A673 (cell line): Measurements from ENCODE around the gene AKAP6. TPM values are rescaled to one million over a fixed set of nuclear protein-coding genes. Genes with fewer than 3 reads are reported as not detected.

Experiments used
- BruUV-seq: library from RNA; stranded (reverse); fragments of 400-500 nt; replicated peaks from 2 replicates; lab custom pipeline; 2021; lab: Mats Ljungman, UMichigan
- CTCF ChIA-PET: fragments of 300-600 bp; sonication (Branson Sonifier 250); formaldehyde crosslinking; loops from one replicate; lab custom pipeline; 2022; ENCODE audit warnings: antibody characterized with exemption; lab: Charles Lee
- POLR2A ChIA-PET: fragments of 300-600 bp; sonication (Branson Sonifier 250); formaldehyde crosslinking; loops from one replicate; lab custom pipeline; 2022; ENCODE audit warnings: antibody characterized with exemption; ENCODE audit not compliant: low non-redundant PET; lab: Charles Lee
- DNase-seq: peaks from one replicate; pipeline ENCODE4 v3.0.0-alpha.2; 2015; ENCODE audit warnings: low spot score
- H3K27ac ChIP-seq: fragments of 200-600 bp; sonication (generic); 2 replicates; pipeline ENCODE4 v1.5.1; 2016; ENCODE audit warnings: mixed run types, low read depth, mild to moderate bottlenecking, mixed read lengths, antibody characterized with exemption, low read length; ENCODE audit not compliant: poor library complexity, severe bottlenecking
- H3K27me3 ChIP-seq: fragments of 200-600 bp; sonication (generic); replicated peaks from 2 replicates; pipeline ENCODE4 v1.6.1; 2017; ENCODE audit warnings: mixed run types, low read depth, mild to moderate bottlenecking, mixed read lengths, antibody characterized with exemption, low read length; ENCODE audit not compliant: insufficient read depth, poor library complexity
- H3K36me3 ChIP-seq: fragments of 200-600 bp; sonication (generic); 2 replicates; pipeline ENCODE4 v1.6.1; 2016; ENCODE audit warnings: mixed run types, mild to moderate bottlenecking, mixed read lengths, antibody characterized with exemption, low read length; ENCODE audit not compliant: insufficient read depth, poor library complexity, severe bottlenecking
- H3K4me1 ChIP-seq: fragments of 200-600 bp; sonication (generic); 2 replicates; pipeline ENCODE4 v1.6.1; 2017; ENCODE audit warnings: mixed run types, mild to moderate bottlenecking, mixed read lengths, antibody characterized with exemption, low read length; ENCODE audit not compliant: insufficient read depth, poor library complexity, severe bottlenecking
- H3K4me3 ChIP-seq: fragments of 200-600 bp; sonication (generic); 2 replicates; pipeline ENCODE4 v1.5.1; 2016; ENCODE audit warnings: low read depth, mixed run types, mild to moderate bottlenecking, mixed read lengths, low read length; ENCODE audit not compliant: poor library complexity, severe bottlenecking
- H3K9me3 ChIP-seq: fragments of 200-600 bp; sonication (generic); 2 replicates; pipeline ENCODE4 v1.6.1; 2016; ENCODE audit warnings: mixed run types, low read depth, mild to moderate bottlenecking, mixed read lengths, antibody characterized with exemption, low read length; ENCODE audit not compliant: poor library complexity, severe bottlenecking
- CTCF ChIP-seq: fragments of 300-800, 200-600 bp; sonication (generic); conservative IDR thresholded peaks from 2 replicates; pipeline ENCODE4 v1.5.1; 2017; ENCODE audit warnings: low read depth, mild to moderate bottlenecking, antibody characterized with exemption, low read length, moderate library complexity, mixed read lengths
- EZH2 ChIP-seq: fragments of 200-600 bp; sonication (generic); IDR thresholded peaks from 2 replicates; pipeline ENCODE4 v1.6.1; 2017; ENCODE audit warnings: borderline replicate concordance, low read depth, mild to moderate bottlenecking, mixed read lengths, antibody characterized with exemption, low read length; ENCODE audit not compliant: poor library complexity, severe bottlenecking
- intact Hi-C: fragments of 100-400 bp; cut with micrococcal nuclease; formaldehyde crosslinking; loops from one replicate; pipeline ENCODE4 v1.10.0; 2022; ENCODE audit not compliant: unreplicated experiment
- total RNA-seq: library from RNA; stranded (reverse); gene quantifications from 2 replicates; pipeline ENCODE4 v1.2.3, GENCODE V29; 2021

The AKAP6 gene
- total RNA-seq, 1 experiment from 2014 or later, result 0.73 TPM

GRCh38 chr14:32622742-32623141 lies 293.6 kb downstream of the AKAP6 start:
- no peak overlapping the region for H3K4me3 ChIP-seq
- ChIA-PET POLR2A (no interaction called here), CTCF (no interaction called here)
- H3K9me3 ChIP-seq, result peaks cover 5% of the 10 kb centered on the region
- H3K36me3 ChIP-seq, result no peaks in the 10 kb centered on the region
- no TSS peak for BruUV-seq
- H3K27ac ChIP-seq, result no peak overlapping the region
- peaks cover under 1% of the 10 kb centered on the region for H3K4me1 ChIP-seq
- H3K27me3 ChIP-seq, result no peaks in the 10 kb centered on the region
- TF ChIP-seq EZH2 (no peak), CTCF (no peak)
- intact Hi-C loops, result no loop called here
- DNase-seq, result no peak

GRCh38 chr14:32623300-32624093 lies 294.4 kb downstream of the AKAP6 start:
- no peak overlapping the region for H3K4me3 ChIP-seq
- H3K27me3 ChIP-seq, result no peaks in the 10 kb centered on the region
- H3K36me3 ChIP-seq, result no peaks in the 10 kb centered on the region
- no peak overlapping the region for H3K27ac ChIP-seq
- ChIA-PET POLR2A (no interaction called here), CTCF (no interaction called here)
- peaks cover 5% of the 10 kb centered on the region for H3K9me3 ChIP-seq
- intact Hi-C loops, result no loop called here
- TF ChIP-seq CTCF (no peak), EZH2 (no peak)
- H3K4me1 ChIP-seq, result peaks cover 4% of the 10 kb centered on the region
- peak; percentile 50 for DNase-seq
- BruUV-seq, result no TSS peak

GRCh38 chr14:32625211-32625610 lies 296.1 kb downstream of the AKAP6 start:
- H3K9me3 ChIP-seq, result no peaks in the 10 kb centered on the region
- ChIA-PET CTCF (no interaction called here), POLR2A (no interaction called here)
- no peaks in the 10 kb centered on the region for H3K36me3 ChIP-seq
- TF ChIP-seq CTCF (no peak), EZH2 (no peak)
- no peak overlapping the region for H3K27ac ChIP-seq
- no TSS peak for BruUV-seq
- peaks cover 4% of the 10 kb centered on the region for H3K4me1 ChIP-seq
- intact Hi-C loops, result no loop called here
- H3K4me3 ChIP-seq, result no peak overlapping the region
- no peak for DNase-seq
- no peaks in the 10 kb centered on the region for H3K27me3 ChIP-seq
